Natural killer cell treated with Interleukin-12 subunit alpha and Interleukin-12 subunit beta and Interleukin-15 and Interleukin-18, amount 100 ng/mL, for 72 hours (primary cell): ENCODE measurements around the gene UBASH3A. TPM values are rescaled to one million over a fixed set of nuclear protein-coding genes. Genes with fewer than 3 reads are reported as not detected.

ENCODE experiments used
- ATAC-seq, 2 donors: fragments of 150-1000 bp; cut with Tn5 transposase in 1 of 2; sonication (Bioruptor Pico), chemical (Tn5 transposase) in 1 of 2; 2 replicates each; pipeline ENCODE4 v1.10.0; 2021
- DNase-seq: peaks from one replicate; pipeline ENCODE4 v3.0.0; 2022; ENCODE audit warnings: low spot score
- H3K27ac Mint-ChIP-seq, 2 donors: 1 replicate in 1 of 2; 2 replicates in 1 of 2; pipeline ENCODE4 v1.8.0; 2022; ENCODE audit warnings: mixed read lengths in 2 of 2, mild to moderate bottlenecking in 1 of 2, moderate library complexity in 1 of 2
- H3K27me3 Mint-ChIP-seq, 2 donors: 1 replicate in 1 of 2; 2 replicates in 1 of 2; pipeline ENCODE4 v1.8.0; 2022; ENCODE audit warnings: mixed read lengths in 2 of 2
- H3K36me3 Mint-ChIP-seq: one replicate; pipeline ENCODE4 v1.8.0; 2022; ENCODE audit warnings: mixed read lengths
- H3K4me1 Mint-ChIP-seq, 2 donors: 1 replicate in 1 of 2; 2 replicates in 1 of 2; pipeline ENCODE4 v1.8.0; 2022; ENCODE audit warnings: low read depth in 2 of 2, mixed read lengths in 2 of 2, mild to moderate bottlenecking in 1 of 2
- H3K4me3 Mint-ChIP-seq: one replicate; pipeline ENCODE4 v1.8.0; 2022; ENCODE audit warnings: mixed read lengths
- H3K9me3 Mint-ChIP-seq: 2 replicates; pipeline ENCODE4 v1.8.0; 2022; ENCODE audit warnings: mixed read lengths
- total RNA-seq, 2 donors: library from RNA; stranded (reverse); gene quantifications; one replicate each; pipeline ENCODE4 v1.2.3, GENCODE V29; 2022

The UBASH3A gene
- total RNA-seq, 2 donors from 2014 or later: 1.7 to 9.2 TPM

DNA sequence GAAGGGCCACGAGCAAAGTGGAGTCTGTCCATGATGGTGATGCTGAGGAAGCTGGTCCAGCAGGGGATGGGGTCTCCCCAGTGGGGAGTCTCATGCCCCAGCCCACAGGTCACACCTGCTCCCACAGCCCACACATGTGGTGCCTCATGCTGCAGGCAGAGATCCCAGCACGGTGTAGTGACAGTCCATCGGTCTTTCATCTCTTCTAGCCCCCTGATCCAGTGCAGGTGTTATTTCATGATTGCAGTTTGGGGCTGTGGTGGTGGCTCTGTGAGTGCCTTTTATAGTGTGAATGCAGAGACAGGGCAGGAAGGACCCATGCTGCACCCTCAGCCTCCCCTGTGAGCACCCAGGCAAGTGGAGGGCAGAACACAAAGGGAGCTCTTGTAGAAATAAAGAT, 45.0 kb downstream of the UBASH3A start:
- no peak for DNase-seq
- peak overlapping the region; percentile 7 to 11 for H3K27ac Mint-ChIP-seq
- H3K36me3 Mint-ChIP-seq: no peaks in the 10 kb centered on the region
- H3K27me3 Mint-ChIP-seq: peaks cover 15 to 25% of the 10 kb centered on the region in 2 donors
- ATAC-seq: no peak
- H3K9me3 Mint-ChIP-seq: no peaks in the 10 kb centered on the region
- H3K4me3 Mint-ChIP-seq: no peak overlapping the region
- H3K4me1 Mint-ChIP-seq: peaks cover 6 to 7% of the 10 kb centered on the region in 2 donors

DNA sequence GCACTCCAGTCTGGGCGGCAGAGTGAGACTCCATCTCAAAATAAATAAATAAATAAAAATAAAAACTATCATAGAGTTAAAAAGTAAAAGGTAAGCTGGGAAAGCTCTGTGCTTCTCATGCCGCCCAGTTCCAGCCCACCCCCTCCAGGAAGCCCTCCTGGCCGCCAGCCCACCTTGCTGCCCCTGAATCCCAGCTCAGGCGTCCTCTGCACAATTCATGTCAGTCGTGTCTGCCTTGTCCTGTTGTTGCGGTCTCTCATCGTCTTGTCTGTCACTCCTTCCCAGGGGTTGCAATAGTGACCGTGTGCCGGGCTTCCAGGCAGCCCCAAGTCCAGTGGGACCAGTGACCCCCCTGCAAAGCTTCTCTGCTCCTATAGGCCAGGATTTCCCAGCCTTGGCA, 48.2 kb downstream of the UBASH3A start:
- no peaks in the 10 kb centered on the region for H3K9me3 Mint-ChIP-seq

DNA sequence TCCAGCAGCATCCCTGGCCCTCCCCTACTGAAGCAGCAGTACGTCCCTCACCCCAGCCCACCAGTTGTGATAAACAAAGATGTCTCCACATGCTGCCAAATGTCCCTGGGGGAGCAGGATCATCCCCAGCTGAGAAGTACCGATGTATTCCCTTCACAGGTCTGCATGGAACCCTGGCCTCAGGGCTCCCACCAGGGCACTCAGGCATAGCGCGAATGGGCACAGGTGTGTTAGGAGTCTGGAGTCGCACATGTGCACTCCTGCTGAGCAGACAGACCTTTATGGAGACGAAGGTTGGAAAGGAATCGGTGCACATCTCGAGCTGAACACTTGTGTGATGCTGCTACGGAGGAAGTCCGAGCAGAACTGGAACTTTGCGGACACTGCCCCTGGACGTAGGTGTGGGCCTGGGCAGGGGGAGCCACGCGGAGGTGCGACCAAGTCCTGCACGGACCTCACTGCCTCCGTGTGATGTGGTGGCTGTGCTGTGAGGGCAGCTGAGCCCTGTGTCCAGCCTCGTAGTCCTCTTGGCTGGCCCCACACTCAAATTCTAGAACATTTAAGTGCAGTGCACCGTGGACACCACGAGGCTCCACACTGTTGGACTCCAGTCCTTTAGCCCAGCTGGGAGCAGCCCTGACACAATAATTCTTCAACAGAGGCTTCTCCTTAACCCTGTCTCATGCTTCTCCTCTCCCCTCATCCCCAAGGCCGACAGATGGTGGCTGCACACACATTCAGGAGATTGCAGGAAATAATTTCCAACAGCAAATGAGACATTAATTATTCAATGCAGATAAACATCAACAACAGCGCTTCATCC, 48.9 kb downstream of the UBASH3A start:
- Mint-ChIP-seq H3K36me3 (no peaks in the 10 kb centered on the region), H3K27me3 (peaks cover 7 to 26% of the 10 kb centered on the region in 2 donors)

More for the DNA sequence above, 48.2 kb downstream of the UBASH3A start:
- H3K4me3 Mint-ChIP-seq: no peak overlapping the region
- no peak overlapping the region for H3K27ac Mint-ChIP-seq
- peaks cover 7 to 8% of the 10 kb centered on the region in 2 donors for H3K4me1 Mint-ChIP-seq
- peaks cover 7 to 23% of the 10 kb centered on the region in 2 donors for H3K27me3 Mint-ChIP-seq
- DNase-seq: no peak
- ATAC-seq: no peak
- H3K36me3 Mint-ChIP-seq: no peaks in the 10 kb centered on the region

DNA sequence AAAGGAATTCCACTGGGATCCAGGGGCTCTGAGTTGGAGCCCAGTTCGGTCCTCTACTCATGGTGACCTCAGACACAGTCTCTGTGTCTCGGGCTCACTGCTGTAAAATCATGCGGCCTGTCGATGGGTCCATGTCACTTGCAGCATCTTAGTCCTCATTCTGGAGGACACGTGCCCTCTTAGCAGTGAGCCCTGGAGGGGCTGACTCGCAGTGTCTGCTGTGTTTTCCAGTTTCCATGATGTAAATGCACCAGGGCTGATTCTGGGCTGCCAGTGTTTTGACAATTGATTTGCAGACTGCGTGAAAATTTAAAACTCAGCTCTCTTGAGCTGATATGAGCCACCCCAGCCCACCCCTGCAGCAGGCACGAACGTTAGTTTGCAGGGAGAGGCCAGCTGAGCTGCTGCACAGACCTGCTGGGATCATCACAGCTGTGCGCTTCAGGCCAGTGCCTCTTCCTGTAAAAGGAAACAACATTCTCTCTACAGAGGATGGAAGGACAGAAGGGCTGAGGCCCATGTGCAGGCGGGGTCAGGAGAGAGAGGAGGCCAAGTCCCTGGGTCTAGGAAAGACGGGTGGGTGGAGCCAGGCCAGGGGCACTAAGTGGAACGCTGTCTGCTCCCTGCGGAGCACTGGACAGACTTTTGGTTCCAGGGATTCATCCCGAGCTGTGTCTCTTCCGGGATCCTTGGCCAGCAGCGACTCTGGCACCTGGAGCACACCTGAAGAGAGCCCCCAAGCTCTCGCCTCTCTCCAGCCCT, 49.7 kb downstream of the UBASH3A start:
- DNase-seq (no peak), ATAC-seq (no peak)
- no peak overlapping the region for H3K27ac Mint-ChIP-seq
- peaks cover 7 to 8% of the 10 kb centered on the region in 2 donors for H3K4me1 Mint-ChIP-seq
- H3K4me3 Mint-ChIP-seq: no peak overlapping the region
- H3K27me3 Mint-ChIP-seq: peaks cover 1 to 22% of the 10 kb centered on the region in 2 donors
- H3K9me3 Mint-ChIP-seq: no peaks in the 10 kb centered on the region
- no peaks in the 10 kb centered on the region for H3K36me3 Mint-ChIP-seq

More for the DNA sequence above, 48.9 kb downstream of the UBASH3A start:
- DNase-seq (no peak), ATAC-seq (no peak)
- Mint-ChIP-seq H3K4me1 (peaks cover 7 to 8% of the 10 kb centered on the region in 2 donors), H3K9me3 (no peaks in the 10 kb centered on the region), H3K27ac (no peak overlapping the region), H3K4me3 (no peak overlapping the region)

DNA sequence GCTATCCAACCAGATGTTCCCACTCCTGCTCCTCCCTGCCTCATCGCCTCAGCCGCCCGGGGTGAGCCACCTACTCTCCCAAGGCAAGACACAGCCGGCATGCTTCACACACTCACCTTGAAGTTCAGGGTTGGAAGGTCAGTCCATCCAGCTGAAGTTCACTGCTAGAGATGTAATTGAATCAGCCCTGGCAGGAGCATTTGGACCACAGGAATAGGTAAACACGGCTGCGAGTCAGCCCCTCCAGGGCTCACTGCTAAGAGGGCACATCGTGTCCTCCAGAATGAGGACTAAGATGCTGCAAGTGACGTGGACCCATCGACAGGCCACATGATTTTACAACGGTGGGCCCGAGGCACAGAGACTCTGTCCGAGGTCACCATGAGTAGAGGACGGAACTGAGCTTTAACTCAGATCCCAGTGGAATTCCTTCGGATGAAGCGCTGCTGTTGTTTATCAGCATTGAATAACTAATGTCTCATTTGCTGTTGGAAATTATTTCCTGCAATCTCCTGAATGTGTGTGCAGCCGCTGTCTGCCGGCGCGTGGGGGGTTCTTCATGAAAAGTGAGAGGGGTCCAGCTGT, 50.4 kb downstream of the UBASH3A start:
- Mint-ChIP-seq H3K27me3 (peaks cover 0 to 18% of the 10 kb centered on the region in 2 donors), H3K27ac (no peak overlapping the region), H3K4me1 (peaks cover 7% of the 10 kb centered on the region in 2 donors), H3K4me3 (no peak overlapping the region), H3K9me3 (no peaks in the 10 kb centered on the region), H3K36me3 (no peaks in the 10 kb centered on the region)
- DNase-seq: no peak
- no peak for ATAC-seq

DNA sequence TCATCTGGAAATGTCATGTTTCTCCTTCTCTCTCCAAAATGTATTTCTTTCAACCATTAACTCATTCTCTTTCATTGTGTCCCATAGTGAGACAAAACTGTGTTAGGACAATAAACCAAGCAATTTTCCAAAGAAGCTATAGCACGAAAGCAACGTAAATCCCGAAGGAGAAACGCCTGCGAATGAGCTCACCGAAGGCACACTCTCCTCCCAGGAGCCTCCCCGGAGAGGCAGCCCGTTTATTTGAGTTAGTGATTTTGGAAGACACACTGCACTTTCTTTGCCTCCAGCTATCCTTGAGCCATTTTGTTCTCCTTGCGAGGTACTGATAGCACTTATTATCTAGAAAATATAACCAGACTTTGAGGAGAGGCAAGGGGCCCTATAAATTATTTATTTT, 51.1 kb downstream of the UBASH3A start:
- Mint-ChIP-seq H3K4me3 (no peak overlapping the region), H3K4me1 (peaks cover 4 to 6% of the 10 kb centered on the region in 2 donors), H3K36me3 (no peaks in the 10 kb centered on the region), H3K9me3 (no peaks in the 10 kb centered on the region), H3K27ac (no peak overlapping the region), H3K27me3 (peaks cover 0 to 17% of the 10 kb centered on the region in 2 donors)
- DNase-seq: peak; percentile 29
- no peak for ATAC-seq

DNA sequence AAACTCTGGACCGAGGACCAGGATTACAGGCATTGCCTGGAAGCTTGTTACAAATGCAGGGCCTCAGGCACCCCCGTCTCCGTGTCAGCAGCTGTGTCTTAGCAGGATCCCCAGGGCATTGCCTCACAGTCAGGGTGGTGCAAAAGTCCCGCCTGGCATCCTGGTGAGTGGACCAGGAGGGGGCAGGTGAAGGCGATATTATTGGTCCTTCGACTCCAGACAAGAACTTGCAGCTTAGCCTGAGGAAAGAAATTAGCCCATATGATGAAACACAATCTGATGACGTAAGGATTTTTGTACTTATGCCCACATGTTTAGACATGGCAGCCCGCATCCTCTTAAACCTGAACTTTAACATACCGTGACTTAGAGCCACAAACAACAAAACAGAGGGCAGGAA, 51.5 kb downstream of the UBASH3A start:
- Mint-ChIP-seq H3K36me3 (no peaks in the 10 kb centered on the region), H3K4me1 (peaks cover under 1 to 3% of the 10 kb centered on the region in 2 donors), H3K27me3 (peaks cover 0 to 17% of the 10 kb centered on the region in 2 donors), H3K27ac (no peak overlapping the region), H3K9me3 (no peaks in the 10 kb centered on the region), H3K4me3 (no peak overlapping the region)
- DNase-seq (peak; percentile 35), ATAC-seq (no peak)

DNA sequence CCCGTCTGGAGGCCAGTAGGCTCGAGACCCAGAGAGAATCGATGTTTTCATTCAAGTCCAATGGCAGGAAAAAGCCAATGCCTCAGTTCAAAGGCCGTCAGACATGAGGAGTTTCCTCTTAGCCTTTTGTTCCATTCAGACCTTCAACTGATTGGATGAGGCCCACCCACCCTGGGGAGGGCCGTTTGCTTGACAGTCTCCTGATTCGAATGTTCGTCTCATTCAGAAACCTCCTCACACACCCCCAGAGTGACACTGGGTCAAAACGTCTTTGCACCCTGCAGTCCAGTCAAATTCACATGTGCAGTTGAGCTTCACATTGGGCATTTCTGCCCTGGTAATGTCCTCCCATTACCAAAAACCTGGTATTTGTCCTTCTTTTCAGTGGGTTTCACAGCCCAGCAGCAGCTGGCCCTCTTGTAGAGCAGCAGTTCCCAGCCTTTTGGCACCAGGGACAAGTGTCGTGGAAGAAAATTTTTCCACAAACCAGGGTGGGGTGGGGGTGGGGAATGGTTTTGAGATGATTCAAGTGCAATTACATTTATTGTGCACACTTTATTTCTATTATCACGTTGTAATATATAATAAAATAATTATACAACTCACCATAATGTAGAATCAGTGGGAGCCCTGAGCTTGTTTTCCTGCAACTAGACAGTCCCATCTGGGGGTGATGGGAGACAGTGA, 52.2 kb downstream of the UBASH3A start:
- H3K4me1 Mint-ChIP-seq: peaks cover 0 to 2% of the 10 kb centered on the region in 2 donors
- no peak overlapping the region for H3K27ac Mint-ChIP-seq
- no peaks in the 10 kb centered on the region for H3K36me3 Mint-ChIP-seq
- peaks cover 0 to 14% of the 10 kb centered on the region in 2 donors for H3K27me3 Mint-ChIP-seq
- H3K9me3 Mint-ChIP-seq: no peaks in the 10 kb centered on the region
- ATAC-seq (no peak), DNase-seq (peak; percentile 16)
- no peak overlapping the region for H3K4me3 Mint-ChIP-seq

DNA sequence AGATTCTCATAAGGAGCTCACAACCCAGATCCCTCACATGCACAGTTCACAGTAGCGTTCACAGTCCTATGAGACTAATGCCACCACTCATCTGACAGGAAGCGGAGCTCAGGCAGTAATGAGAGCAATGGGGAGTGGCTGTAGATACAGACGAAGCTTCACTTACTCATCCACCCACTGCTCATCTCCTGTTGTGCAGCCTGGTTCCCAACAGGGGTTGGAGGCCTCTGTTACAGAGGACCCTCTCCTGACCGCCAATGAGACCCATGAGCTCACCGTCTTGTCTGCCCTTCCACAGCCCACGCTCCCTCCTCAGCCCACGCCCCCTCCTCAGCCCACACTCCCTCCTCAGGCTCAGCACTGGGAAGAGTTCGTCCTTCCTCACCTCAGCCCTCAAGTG, 52.8 kb downstream of the UBASH3A start:
- Mint-ChIP-seq H3K36me3 (no peaks in the 10 kb centered on the region), H3K27me3 (peaks cover 5 to 18% of the 10 kb centered on the region in 2 donors), H3K4me3 (no peak overlapping the region), H3K9me3 (no peaks in the 10 kb centered on the region), H3K27ac (no peak overlapping the region), H3K4me1 (peaks cover 0 to 2% of the 10 kb centered on the region in 2 donors)
- peak; percentile 55 to 58 for ATAC-seq
- DNase-seq: peak; percentile 44

DNA sequence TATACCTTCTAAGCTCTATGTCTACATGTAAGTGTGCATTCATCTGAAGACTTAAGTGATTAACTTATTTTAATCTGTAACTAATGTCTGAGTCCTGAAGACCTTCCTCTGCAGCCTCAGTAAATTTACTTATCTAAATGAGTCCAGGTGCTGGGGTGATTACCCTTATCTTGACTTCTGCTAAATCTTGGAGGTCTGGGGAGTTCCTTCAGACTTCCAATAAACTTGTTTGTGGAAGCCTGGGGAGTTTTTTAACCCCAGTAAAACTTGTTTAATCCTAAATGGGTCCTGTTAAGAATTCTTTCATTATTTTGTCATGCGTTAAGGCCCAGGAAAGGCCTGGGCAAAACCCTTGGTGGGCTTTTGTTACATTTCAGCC, 55.4 kb downstream of the UBASH3A start:
- no peak overlapping the region for H3K27ac Mint-ChIP-seq
- peaks cover 9 to 11% of the 10 kb centered on the region in 2 donors for H3K4me1 Mint-ChIP-seq
- no peaks in the 10 kb centered on the region for H3K36me3 Mint-ChIP-seq
- ATAC-seq (no peak), DNase-seq (no peak)
- H3K4me3 Mint-ChIP-seq: no peak overlapping the region
- peaks cover 6 to 16% of the 10 kb centered on the region in 2 donors for H3K27me3 Mint-ChIP-seq
- H3K9me3 Mint-ChIP-seq: no peaks in the 10 kb centered on the region

DNA sequence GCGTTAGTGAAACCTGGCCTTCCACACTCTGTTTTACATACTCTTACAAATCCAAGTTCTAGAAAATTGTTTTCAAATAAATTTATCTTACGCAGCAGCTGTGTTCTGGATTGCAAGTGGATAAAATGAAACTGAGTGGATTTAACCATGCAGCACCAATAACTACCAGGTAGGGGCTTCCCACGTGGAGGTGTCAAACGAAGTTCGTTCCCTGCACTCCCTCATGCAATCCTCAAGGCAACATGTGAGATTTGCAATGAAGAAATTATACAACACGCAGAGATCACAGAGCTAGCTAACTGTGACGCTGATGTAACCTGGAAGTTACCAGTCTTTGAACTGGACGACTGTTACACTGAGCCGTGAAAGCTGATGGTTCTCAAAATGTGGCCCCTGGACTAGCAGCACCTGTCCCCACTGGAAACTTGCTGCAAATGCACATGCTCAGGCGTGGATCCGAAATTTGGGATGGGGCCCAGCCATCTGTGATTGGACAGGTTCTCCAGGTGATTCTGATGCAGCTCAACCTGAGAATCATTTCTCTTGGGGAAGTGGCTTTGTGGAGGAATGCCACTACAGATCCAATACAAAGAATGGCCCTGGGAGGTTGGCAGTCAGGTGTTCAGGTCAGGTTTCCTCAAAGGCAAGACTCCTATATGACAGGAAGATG, 56.0 kb downstream of the UBASH3A start:
- no peaks in the 10 kb centered on the region for H3K36me3 Mint-ChIP-seq
- H3K4me3 Mint-ChIP-seq: no peak overlapping the region
- peaks cover 13 to 17% of the 10 kb centered on the region in 2 donors for H3K4me1 Mint-ChIP-seq
- H3K9me3 Mint-ChIP-seq: no peaks in the 10 kb centered on the region
- H3K27me3 Mint-ChIP-seq: peaks cover 6 to 15% of the 10 kb centered on the region in 2 donors
- DNase-seq: peak; percentile 53
- H3K27ac Mint-ChIP-seq: peak overlapping the region in 1 of 2 donors; percentile 40
- no peak for ATAC-seq

DNA sequence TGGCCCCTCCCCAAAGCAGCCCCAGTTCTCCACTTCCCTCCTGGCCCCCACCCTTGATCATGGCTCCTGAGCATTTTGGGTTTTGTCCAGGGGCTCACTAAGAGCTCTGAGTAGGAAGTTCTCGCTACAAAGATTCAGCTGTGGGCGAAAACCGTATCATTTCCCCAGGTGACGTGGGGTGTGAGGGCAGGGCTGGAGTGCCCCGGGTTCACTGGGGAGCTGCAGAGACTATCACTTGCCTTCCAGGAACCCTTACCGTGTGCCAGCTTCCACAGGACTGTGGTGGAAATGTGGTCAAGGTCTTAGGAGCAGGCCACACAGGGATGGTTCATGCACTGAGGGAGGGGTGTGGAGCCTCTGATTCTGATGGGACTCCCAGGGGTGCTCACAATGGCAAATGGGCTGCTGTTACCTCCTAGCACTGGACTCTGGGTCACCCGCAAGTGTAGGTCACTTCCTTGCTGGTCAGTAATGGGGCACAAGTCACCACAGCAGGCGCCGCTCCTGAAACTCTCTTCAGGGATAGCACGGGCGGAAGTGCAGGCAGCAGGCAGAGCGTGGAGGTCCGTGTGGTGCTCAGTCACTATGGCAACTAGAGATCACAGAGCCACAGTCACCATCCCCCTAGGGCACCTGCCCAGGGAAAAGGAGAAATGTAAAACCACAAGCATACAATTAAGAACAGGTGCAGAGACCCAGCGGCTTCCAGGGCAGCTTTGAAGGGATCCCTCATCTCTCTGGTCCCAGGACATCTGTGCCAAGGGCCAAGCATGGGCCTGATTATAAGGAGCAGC, 56.9 kb downstream of the UBASH3A start:
- no peaks in the 10 kb centered on the region for H3K9me3 Mint-ChIP-seq
- H3K4me1 Mint-ChIP-seq: peaks cover 19 to 26% of the 10 kb centered on the region in 2 donors
- H3K27ac Mint-ChIP-seq: peak overlapping the region in 1 of 2 donors; percentile 40
- H3K36me3 Mint-ChIP-seq: no peaks in the 10 kb centered on the region
- DNase-seq (peak; percentile 38), ATAC-seq (no peak)
- peaks cover 6 to 12% of the 10 kb centered on the region in 2 donors for H3K27me3 Mint-ChIP-seq
- H3K4me3 Mint-ChIP-seq: no peak overlapping the region
